H7 (cell line): ENCODE results near the gene ACP4. TPM values are rescaled to one million over a fixed set of nuclear protein-coding genes. Genes with fewer than 3 reads are reported as not detected.
A peak's percentile ranks its signal among the peaks of the same experiment; 100 is the strongest.
"Not testable (repeated sequence)": the region's sequence is repeated elsewhere in the genome, so short reads cannot be mapped to it uniquely, and the experiment has no call there.

Experiments used
- DNase-seq: peaks from one replicate; pipeline ENCODE4 v3.0.0; 2012
- H3K27me3 ChIP-seq: 2 replicates; pipeline ENCODE4 v1.6.0; 2011; ENCODE audit warnings: mild to moderate bottlenecking, low read length; ENCODE audit not compliant: control insufficient read depth, insufficient read depth
- H3K36me3 ChIP-seq: replicated peaks from 2 replicates; pipeline ENCODE4 v1.5.1; 2011; ENCODE audit warnings: low read length; ENCODE audit not compliant: control insufficient read depth, insufficient read depth
- H3K4me3 ChIP-seq: 2 replicates; pipeline ENCODE4 v1.5.1; 2011; ENCODE audit warnings: low read depth, mild to moderate bottlenecking, control low read depth, low read length, moderate library complexity; ENCODE audit not compliant: insufficient read depth
- total RNA-seq: library from RNA; depleted of rRNA; stranded (reverse); fragments of >200 nt; shearing (Covaris generic); gene quantifications from 2 replicates; pipeline ENCODE4 v1.2.3, GENCODE V29; 2014; rRNA removed

Gene ACP4
- not detected in 2 replicates for total RNA-seq

- Histone ChIP-seq H3K27me3 (peaks cover 1% of the 10 kb centered on the region; the same call in 1 of the 2 replicates), H3K36me3 (no peaks in the 10 kb centered on the region), H3K4me3 (no peak within 1 kb of the TSS)
- DNase-seq = peak; percentile 67
These were observed at the start of gene ACP4 for GRCh38 chr19:50790396-50790795. Gene ACP4, plus strand, starts transcription at chr19:50790415. Its CDS starts 0 bp downstream, at chr19:50790415.

- no peak overlapping the region for H3K4me3 ChIP-seq
- no peak for DNase-seq
- no peaks in the 10 kb centered on the region; the same call in 1 of the 2 replicates for H3K27me3 ChIP-seq
These were observed 48.9 kb upstream of the ACP4 start for GRCh38 chr19:50741179-50741933.

GRCh38 chr19:50743537-50743936, 46.7 kb upstream of the ACP4 start:
- Histone ChIP-seq H3K36me3 (no peaks in the 10 kb centered on the region), H3K4me3 (no peak overlapping the region), H3K27me3 (no peaks in the 10 kb centered on the region; the same call in 1 of the 2 replicates)
- no peak for DNase-seq

More at GRCh38 chr19:50741179-50741933, 48.9 kb upstream of the ACP4 start:
- no peaks in the 10 kb centered on the region for H3K36me3 ChIP-seq

GRCh38 chr19:50745221-50745620, 45.0 kb upstream of the ACP4 start:
- H3K4me3 ChIP-seq = no peak overlapping the region
- no peaks in the 10 kb centered on the region for H3K36me3 ChIP-seq
- H3K27me3 ChIP-seq = no peaks in the 10 kb centered on the region
- DNase-seq = no peak

- H3K4me3 ChIP-seq, DNase-seq, H3K27me3 ChIP-seq, H3K36me3 ChIP-seq: not testable (repeated sequence)
These were observed 43.1 kb upstream of the ACP4 start for GRCh38 chr19:50747141-50747540.

- no peaks in the 10 kb centered on the region for H3K27me3 ChIP-seq
- no peaks in the 10 kb centered on the region for H3K36me3 ChIP-seq
- no peak overlapping the region for H3K4me3 ChIP-seq
- DNase-seq = no peak
These were observed 40.7 kb upstream of the ACP4 start for GRCh38 chr19:50749490-50749889.

- no peak for DNase-seq
- Histone ChIP-seq H3K27me3 (0 out of 2 replicates have a peak, but pooled peaks cover under 1% of the 10 kb centered on the region), H3K36me3 (no peaks in the 10 kb centered on the region), H3K4me3 (no peak overlapping the region)
These were observed 40.2 kb upstream of the ACP4 start for GRCh38 chr19:50750010-50750409.

GRCh38 chr19:50753879-50754278, 36.3 kb upstream of the ACP4 start:
- H3K27me3 ChIP-seq = peaks cover 2% of the 10 kb centered on the region; the same call in 1 of the 2 replicates
- no peak for DNase-seq
- no peaks in the 10 kb centered on the region for H3K36me3 ChIP-seq
- H3K4me3 ChIP-seq = no peak overlapping the region

GRCh38 chr19:50756244-50756643, 34.0 kb upstream of the ACP4 start:
- H3K36me3 ChIP-seq, DNase-seq, H3K27me3 ChIP-seq, H3K4me3 ChIP-seq: not testable (repeated sequence)

- not testable (repeated sequence) for H3K4me3 ChIP-seq, DNase-seq, H3K27me3 ChIP-seq, H3K36me3 ChIP-seq
These were observed 32.6 kb upstream of the ACP4 start for GRCh38 chr19:50757624-50758023.

- DNase-seq = not testable (repeated sequence)
These were observed 31.1 kb upstream of the ACP4 start for GRCh38 chr19:50759076-50759475.

GRCh38 chr19:50759886-50760285, 30.3 kb upstream of the ACP4 start:
- Histone ChIP-seq H3K4me3 (no peak overlapping the region), H3K27me3 (peaks cover 2% of the 10 kb centered on the region; the same call in 1 of the 2 replicates), H3K36me3 (no peaks in the 10 kb centered on the region)
- peak; percentile 53 for DNase-seq

More at GRCh38 chr19:50759076-50759475, 31.1 kb upstream of the ACP4 start:
- H3K36me3 ChIP-seq, H3K27me3 ChIP-seq, H3K4me3 ChIP-seq: not testable (repeated sequence)

GRCh38 chr19:50761501-50761900, 28.7 kb upstream of the ACP4 start:
- H3K4me3 ChIP-seq, H3K36me3 ChIP-seq, DNase-seq, H3K27me3 ChIP-seq: not testable (repeated sequence)

GRCh38 chr19:50763521-50763920, 26.7 kb upstream of the ACP4 start:
- H3K36me3 ChIP-seq, H3K27me3 ChIP-seq, DNase-seq, H3K4me3 ChIP-seq: not testable (repeated sequence)

GRCh38 chr19:50764409-50764808, 25.8 kb upstream of the ACP4 start:
- H3K4me3 ChIP-seq = no peak overlapping the region
- H3K36me3 ChIP-seq = no peaks in the 10 kb centered on the region
- no peak for DNase-seq
- no peaks in the 10 kb centered on the region for H3K27me3 ChIP-seq
